IMR-90 (cell line): ENCODE data around the gene GABBR2. TPM values are rescaled to one million over a fixed set of nuclear protein-coding genes. Genes with fewer than 3 reads are reported as not detected.
A peak's percentile ranks its signal among the peaks of the same experiment; 100 is the strongest.

Source experiments
- ATAC-seq: fragments of 200-7000 bp; cut with Tn5 transposase; 2 replicates; pipeline ENCODE4 v1.9.1; 2020; ENCODE audit warnings: low read depth, mild to moderate bottlenecking, moderate library complexity
- BruUV-seq: library from RNA; stranded (reverse); fragments of 400-500 nt; replicated peaks from 2 replicates; lab custom pipeline; 2021; lab: Mats Ljungman, UMichigan
- CTCF ChIA-PET: fragments of 300-600 bp; formaldehyde crosslinking; extraction: SDS; loops from one replicate; lab custom pipeline; 2021; ENCODE audit warnings: antibody characterized with exemption; lab: Yijun Ruan, JAX
- POLR2A ChIA-PET: fragments of 300-600 bp; sonication (Branson Sonifier 250); formaldehyde crosslinking; loops from one replicate; lab custom pipeline; 2022; ENCODE audit warnings: antibody characterized with exemption; ENCODE audit not compliant: unreplicated experiment; lab: Charles Lee
- DNase-seq: peaks from one replicate; pipeline ENCODE4 v3.0.0; 2013
- H2AFZ ChIP-seq: replicated peaks from 2 replicates; pipeline ENCODE3; 2013; ENCODE audit warnings: low read length, mild to moderate bottlenecking; ENCODE audit not compliant: poor library complexity
- H2AK5ac ChIP-seq: 2 replicates; pipeline ENCODE4 v1.6.1; 2013; ENCODE audit warnings: low read depth, low read length, inconsistent platforms
- H2AK9ac ChIP-seq: replicated peaks from 2 replicates; pipeline ENCODE3; 2013; ENCODE audit warnings: mild to moderate bottlenecking, low read depth, low read length, moderate library complexity; ENCODE audit not compliant: poor library complexity
- H2BK120ac ChIP-seq: 2 replicates; pipeline ENCODE4 v1.6.1; 2013; ENCODE audit warnings: low read depth, low read length, inconsistent platforms
- H2BK15ac ChIP-seq: 3 replicates; pipeline ENCODE4 v1.6.1; 2013; ENCODE audit warnings: low read depth, low read length, inconsistent platforms
- H2BK20ac ChIP-seq: 2 replicates; pipeline ENCODE4 v1.6.1; 2013; ENCODE audit warnings: low read depth, mild to moderate bottlenecking, inconsistent platforms, low read length, moderate library complexity
- H2BK5ac ChIP-seq: 2 replicates; pipeline ENCODE4 v1.6.1; 2013; ENCODE audit warnings: mild to moderate bottlenecking, low read depth, low read length, inconsistent platforms; ENCODE audit not compliant: poor library complexity, severe bottlenecking
- H3K14ac ChIP-seq: replicated peaks from 2 replicates; pipeline ENCODE4 v1.6.1; 2013; ENCODE audit warnings: low read depth, low read length, inconsistent platforms
- H3K18ac ChIP-seq: 2 replicates; pipeline ENCODE4 v1.6.1; 2013; ENCODE audit warnings: low read depth, low read length, control low read depth
- H3K23ac ChIP-seq: 2 replicates; pipeline ENCODE4 v1.6.1; 2013; ENCODE audit warnings: low read depth, low read length, inconsistent platforms
- H3K27ac ChIP-seq: 2 replicates; pipeline ENCODE4 v1.5.1; 2013; ENCODE audit warnings: mild to moderate bottlenecking, control low read depth, low read length; ENCODE audit not compliant: insufficient read depth
- H3K27me3 ChIP-seq: 2 replicates; pipeline ENCODE4 v1.6.1; 2013; ENCODE audit warnings: low read length; ENCODE audit not compliant: control insufficient read depth, insufficient read depth
- H3K36me3 ChIP-seq: 2 replicates; pipeline ENCODE4 v1.6.1; 2013; ENCODE audit warnings: low read length, mixed read lengths; ENCODE audit not compliant: control insufficient read depth, insufficient read depth
- H3K4ac ChIP-seq: 2 replicates; pipeline ENCODE4 v1.6.1; 2013; ENCODE audit warnings: low read depth, low read length, inconsistent platforms
- H3K4me1 ChIP-seq: 2 replicates; pipeline ENCODE4 v1.6.1; 2013; ENCODE audit warnings: low read length, mixed read lengths; ENCODE audit not compliant: control insufficient read depth, insufficient read depth
- H3K4me2 ChIP-seq: 2 replicates; pipeline ENCODE4 v1.6.1; 2013; ENCODE audit warnings: low read depth, mild to moderate bottlenecking, control low read depth, low read length, moderate library complexity
- H3K4me3 ChIP-seq: 2 replicates; pipeline ENCODE4 v1.5.1; 2013; ENCODE audit warnings: low read depth, mild to moderate bottlenecking, control low read depth, low read length, moderate library complexity; ENCODE audit not compliant: insufficient read depth
- H3K56ac ChIP-seq: 2 replicates; pipeline ENCODE4 v1.6.1; 2013; ENCODE audit warnings: low read length, inconsistent platforms; ENCODE audit not compliant: insufficient read depth; ENCODE audit errors: extremely low read depth
- H3K79me1 ChIP-seq, 2 experiments: 2 replicates each; pipeline ENCODE4 v1.6.1; 2013; ENCODE audit warnings: low read length in 2 of 2, inconsistent platforms in 1 of 2, low read depth in 1 of 2
- H3K9ac ChIP-seq: 2 replicates; pipeline ENCODE4 v1.6.1; 2013; ENCODE audit warnings: low read depth, low read length, control low read depth
- H3K9me1 ChIP-seq: 2 replicates; pipeline ENCODE4 v1.6.1; 2013; ENCODE audit warnings: low read length, inconsistent platforms; ENCODE audit not compliant: insufficient read depth
- H3K9me3 ChIP-seq: 2 replicates; pipeline ENCODE4 v1.6.1; 2013; ENCODE audit warnings: low read length; ENCODE audit not compliant: control insufficient read depth, insufficient read depth
- H4K20me1 ChIP-seq: 2 replicates; pipeline ENCODE4 v1.6.1; 2013; ENCODE audit warnings: low read length, inconsistent platforms; ENCODE audit not compliant: insufficient read depth
- H4K5ac ChIP-seq: 2 replicates; pipeline ENCODE4 v1.6.1; 2013; ENCODE audit warnings: mild to moderate bottlenecking, low read depth, low read length, control low read depth
- H4K8ac ChIP-seq, 2 experiments: 2 replicates each; pipeline ENCODE4 v1.6.1; 2013; ENCODE audit warnings: low read depth in 2 of 2, low read length in 2 of 2, control low read depth in 1 of 2, inconsistent platforms in 1 of 2
- H4K91ac ChIP-seq: 2 replicates; pipeline ENCODE4 v1.6.1; 2013; ENCODE audit warnings: low read depth, low read length, inconsistent platforms; ENCODE audit not compliant: insufficient read depth
- FOS ChIP-seq: fragments of 150-350 bp; IDR thresholded peaks from 2 replicates; pipeline ENCODE4 v1.6.1; 2016; ENCODE audit warnings: low read depth, low read length
- MXI1 ChIP-seq: IDR thresholded peaks from 2 replicates; pipeline ENCODE4 v1.6.1; 2012; ENCODE audit warnings: low read depth, mild to moderate bottlenecking, low read length, moderate library complexity, borderline replicate concordance
- WGBS, 2 experiments: methylation state at CpG; one replicate each; pipeline versions ENCODE4 v1.1.5 to v1.1.7; 2013; ENCODE audit warnings: missing lambda C conversion rate in 2 of 2; ENCODE audit not compliant: insufficient read length in 1 of 2; ENCODE audit errors: extremely low coverage in 2 of 2; 5-methylcytosine and 5-hydroxymethylcytosine counted together
- dilution Hi-C: fragments of 300-500 bp; cut with HindIII; formaldehyde crosslinking; loops from one replicate; pipeline ENCODE4 v1.14.3; 2018; ENCODE audit warnings: low sequenced_read_pairs; ENCODE audit not compliant: unreplicated experiment
- in situ Hi-C: fragments of 300-500 bp; cut with MboI; formaldehyde crosslinking; loops from 3 replicates; pipeline ENCODE4 v1.14.3; 2019; ENCODE audit warnings: low sequenced_read_pairs, inconsistent platforms, mixed read lengths
- intact Hi-C: fragments of 100-400 bp; cut with micrococcal nuclease; formaldehyde crosslinking; loops from 2 replicates; pipeline ENCODE4 v1.10.0; 2022
- polyA plus RNA-seq, 3 experiments: library from polyadenylated mRNA; depleted of rRNA; stranded (reverse); fragments of >200 nt; gene quantifications; 2 replicates each; pipeline ENCODE4 v1.2.3, GENCODE V29; 2012; ENCODE audit warnings: low replicate concordance in 1 of 3
- total RNA-seq: library from RNA; depleted of rRNA; stranded (reverse); fragments of >200 nt; gene quantifications from 2 replicates; pipeline ENCODE4 v1.2.3, GENCODE V29; 2012
- TF ChIP-seq, protein P1 (sequence below): fragments of 150-350 bp; IDR thresholded peaks from 2 replicates; pipeline ENCODE4 v1.6.1; 2016; ENCODE audit warnings: low read depth, mild to moderate bottlenecking, low read length, moderate library complexity, borderline replicate concordance

GABBR2 gene
- total and polyA plus RNA-seq, 2 of the 4 experiments (the other 2 are of a cell fraction): 14.2 to 20.3 TPM

DNA sequence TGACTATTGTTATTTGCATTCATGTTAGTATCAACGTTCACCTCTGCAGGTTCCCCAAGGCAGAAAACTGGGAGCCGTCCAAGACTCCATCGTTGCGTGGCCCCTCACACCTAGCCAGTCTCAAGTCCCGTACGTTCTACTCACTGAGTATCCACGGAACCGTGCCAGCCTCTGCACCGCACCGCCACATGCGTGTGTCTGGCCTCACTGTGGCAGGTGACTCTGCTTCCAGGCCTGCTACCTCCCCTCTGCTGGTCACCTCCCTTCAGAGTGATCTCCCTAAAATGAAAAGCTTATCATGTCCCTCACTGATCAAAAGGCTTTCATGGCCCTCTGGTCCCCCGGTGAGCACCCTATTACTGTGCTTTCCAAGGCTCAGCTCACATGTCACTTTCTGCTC is 108.1 kb downstream of the GABBR2 start:
- dilution Hi-C loops: no loop called here
- Histone ChIP-seq H3K79me1 (peaks cover 16 to 72% of the 10 kb centered on the region in 2 experiments), H3K9me1 (peaks cover 21% of the 10 kb centered on the region)

More for the DNA sequence above, 108.1 kb downstream of the GABBR2 start:
- peak overlapping the region; percentile 42; the same call in 1 of the 2 replicates for H4K5ac ChIP-seq
- ChIA-PET POLR2A (no interaction called here), CTCF (no interaction called here)
- in situ Hi-C loops (no loop called here), intact Hi-C loops (loop anchor here (10.0 kb wide), 1 partner anchor 104 kb away; the partner anchor contains the start of gene GABBR2)
- peak overlapping the region; percentile 60 for H2AK5ac ChIP-seq
- no peak overlapping the region for H2AFZ ChIP-seq
- H3K27me3 ChIP-seq: no peaks in the 10 kb centered on the region
- H3K27ac ChIP-seq: peak overlapping the region; percentile 10; the same call in 1 of the 2 replicates
- peak overlapping the region; percentile 20; the same call in 1 of the 2 replicates for H3K23ac ChIP-seq
- no peak for TF ChIP-seq MXI1
- TF ChIP-seq, protein P1, sequence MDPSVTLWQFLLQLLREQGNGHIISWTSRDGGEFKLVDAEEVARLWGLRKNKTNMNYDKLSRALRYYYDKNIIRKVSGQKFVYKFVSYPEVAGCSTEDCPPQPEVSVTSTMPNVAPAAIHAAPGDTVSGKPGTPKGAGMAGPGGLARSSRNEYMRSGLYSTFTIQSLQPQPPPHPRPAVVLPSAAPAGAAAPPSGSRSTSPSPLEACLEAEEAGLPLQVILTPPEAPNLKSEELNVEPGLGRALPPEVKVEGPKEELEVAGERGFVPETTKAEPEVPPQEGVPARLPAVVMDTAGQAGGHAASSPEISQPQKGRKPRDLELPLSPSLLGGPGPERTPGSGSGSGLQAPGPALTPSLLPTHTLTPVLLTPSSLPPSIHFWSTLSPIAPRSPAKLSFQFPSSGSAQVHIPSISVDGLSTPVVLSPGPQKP: no peak
- TF ChIP-seq FOS: no peak
- no peak overlapping the region for H3K4me2 ChIP-seq
- H4K20me1 ChIP-seq: no peaks in the 10 kb centered on the region
- no peak overlapping the region for H4K8ac ChIP-seq
- H3K14ac ChIP-seq: peak overlapping the region; percentile 66; the same call in 1 of the 2 replicates
- peak overlapping the region; percentile 18 for H2BK20ac ChIP-seq
- peaks cover 41% of the 10 kb centered on the region for H3K4me1 ChIP-seq
- BruUV-seq: no TSS peak
- peak overlapping the region; percentile 55; the same call in 1 of the 2 replicates for H3K4ac ChIP-seq
- no peak overlapping the region for H3K9ac ChIP-seq
- H3K36me3 ChIP-seq: no peaks in the 10 kb centered on the region
- H2BK5ac ChIP-seq: no peak overlapping the region
- H3K56ac ChIP-seq: no peak overlapping the region
- ATAC-seq: no peak
- peak overlapping the region; percentile 70; the same call in 2 of the 3 replicates for H2BK15ac ChIP-seq
- H2BK120ac ChIP-seq: peak overlapping the region; percentile 50
- no peaks in the 10 kb centered on the region for H3K9me3 ChIP-seq
- H2AK9ac ChIP-seq: no peak overlapping the region
- no CpG with 5 or more reads among the region's 12 CpGs for WGBS, 2 experiments
- no peak for DNase-seq
- no peak overlapping the region for H3K4me3 ChIP-seq
- peak overlapping the region; percentile 40; the same call in 1 of the 2 replicates for H4K91ac ChIP-seq
- peak overlapping the region; percentile 43 for H3K18ac ChIP-seq
